OCI-LY1 (cell line): Measurements from ENCODE around the gene ACOT8.
A peak's percentile ranks its signal among the peaks of the same experiment; 100 is the strongest.
"Not testable (repeated sequence)": the region's sequence is repeated elsewhere in the genome, so short reads cannot be mapped to it uniquely, and the experiment has no call there.

ENCODE experiments used
- H2AFZ ChIP-seq: fragments of 200-600 bp; sonication (generic), shearing (Covaris generic); 2 replicates; pipeline ENCODE4 v1.6.0; 2014; ENCODE audit warnings: antibody characterized with exemption, mild to moderate bottlenecking, low read length
- H3F3A ChIP-seq: fragments of 200-600 bp; sonication (generic), shearing (Covaris generic); 2 replicates; pipeline ENCODE4 v1.6.0; 2014; ENCODE audit warnings: mild to moderate bottlenecking, antibody characterized with exemption, low read length, moderate library complexity; ENCODE audit not compliant: insufficient read depth
- H3K27ac ChIP-seq: fragments of 200-600 bp; sonication (generic); 2 replicates; pipeline ENCODE4 v1.5.1; 2014; ENCODE audit warnings: low read length, mixed run types, mild to moderate bottlenecking, low read depth; ENCODE audit not compliant: poor library complexity, severe bottlenecking
- H3K27me3 ChIP-seq: fragments of 200-600 bp; sonication (generic); 2 replicates; pipeline ENCODE4 v1.6.0; 2014; ENCODE audit warnings: antibody characterized with exemption, mild to moderate bottlenecking, low read length, moderate library complexity; ENCODE audit not compliant: insufficient read depth
- H3K36me3 ChIP-seq: fragments of 200-600 bp; sonication (generic); 2 replicates; pipeline ENCODE4 v1.6.1; 2014; ENCODE audit warnings: mild to moderate bottlenecking, antibody characterized with exemption, low read length, moderate library complexity, mixed read lengths; ENCODE audit not compliant: insufficient read depth
- H3K4me1 ChIP-seq: fragments of 200-600 bp; sonication (generic); 2 replicates; pipeline ENCODE4 v1.5.1; 2014; ENCODE audit warnings: mild to moderate bottlenecking, low read length, moderate library complexity; ENCODE audit not compliant: insufficient read depth, severe bottlenecking
- H3K4me2 ChIP-seq: fragments of 200-600 bp; sonication (generic), shearing (Covaris generic); 2 replicates; pipeline ENCODE4 v1.6.1; 2014; ENCODE audit warnings: low read length
- H3K4me3 ChIP-seq: fragments of 200-600 bp; sonication (generic); 2 replicates; pipeline ENCODE4 v1.5.1; 2014; ENCODE audit warnings: low read length, low read depth, mild to moderate bottlenecking, mixed read lengths; ENCODE audit not compliant: poor library complexity, severe bottlenecking
- H3K79me2 ChIP-seq: fragments of 200-600 bp; shearing (Covaris generic); 2 replicates; pipeline ENCODE4 v1.6.1; 2016; ENCODE audit warnings: mixed run types, low read length, mixed read lengths; ENCODE audit not compliant: insufficient read depth
- H3K9ac ChIP-seq: fragments of 200-600 bp; sonication (generic), shearing (Covaris generic); 2 replicates; pipeline ENCODE4 v1.6.1; 2014; ENCODE audit warnings: mild to moderate bottlenecking, low read length, mixed read lengths
- H3K9me2 ChIP-seq: fragments of 200-600 bp; sonication (generic), shearing (Covaris generic); 2 replicates; pipeline ENCODE4 v1.6.1; 2014; ENCODE audit warnings: low read depth, mild to moderate bottlenecking, low read length, mixed read lengths
- H3K9me3 ChIP-seq: fragments of 200-600 bp; shearing (Covaris generic); 2 replicates; pipeline ENCODE4 v1.6.1; 2014; ENCODE audit warnings: low read length, mixed read lengths
- H4K20me1 ChIP-seq: fragments of 200-600 bp; sonication (generic), shearing (Covaris generic); 2 replicates; pipeline ENCODE4 v1.6.0; 2016; ENCODE audit warnings: mild to moderate bottlenecking, low read length; ENCODE audit not compliant: insufficient read depth
- CTCF ChIP-seq: fragments of 200-600 bp; sonication (generic), shearing (Covaris generic); IDR thresholded peaks from 2 replicates; pipeline ENCODE4 v1.5.1; 2017; ENCODE audit warnings: mild to moderate bottlenecking, antibody characterized with exemption, low read length, moderate library complexity, mixed read lengths
- EZH2 ChIP-seq: fragments of 200-600 bp; sonication (generic), shearing (Covaris generic); IDR thresholded peaks from 2 replicates; pipeline ENCODE4 v1.8.0; 2017; ENCODE audit warnings: borderline replicate concordance, mixed run types, mild to moderate bottlenecking, antibody characterized with exemption, low read length, moderate library complexity, mixed read lengths

ACOT8 gene

GRCh38 chr20:45833030-45833882 is 23.9 kb downstream of the ACOT8 start, which contains the start of gene SNX21:
TSS of gene SNX21 (plus strand) at chr20:45833799. CDS start at chr20:45833920, 121 bp downstream.
- H3K4me3 ChIP-seq: peak within 1 kb of the TSS; percentile 63
- H3K9ac ChIP-seq: peak within 1 kb of the TSS; percentile 47; the same call in 1 of the 2 replicates
- H3K79me2 ChIP-seq: no peaks in the 10 kb centered on the region
- peaks cover 13% of the 10 kb centered on the region for H3K4me1 ChIP-seq
- H3K27me3 ChIP-seq: peaks cover 9% of the 10 kb centered on the region; the same call in 1 of the 2 replicates
- H4K20me1 ChIP-seq: no peaks in the 10 kb centered on the region
- H3K9me2 ChIP-seq: no peaks in the 10 kb centered on the region
- no peak within 1 kb of the TSS for H2AFZ ChIP-seq
- H3K36me3 ChIP-seq: no peaks in the 10 kb centered on the region
- no peaks in the 10 kb centered on the region for H3F3A ChIP-seq
- H3K27ac ChIP-seq: no peak within 1 kb of the TSS
- TF ChIP-seq CTCF (no peak), EZH2 (no peak)
- no peaks in the 10 kb centered on the region for H3K9me3 ChIP-seq
- H3K4me2 ChIP-seq: peak within 1 kb of the TSS; percentile 79

GRCh38 chr20:45832619-45833018 is 24.6 kb downstream of the ACOT8 start:
- H3K4me3 ChIP-seq: no peak overlapping the region
- no peaks in the 10 kb centered on the region for H3K9me3 ChIP-seq
- no peak overlapping the region for H3K27ac ChIP-seq
- no peaks in the 10 kb centered on the region for H3K79me2 ChIP-seq
- TF ChIP-seq CTCF (no peak), EZH2 (no peak)
- no peaks in the 10 kb centered on the region for H3K36me3 ChIP-seq
- H3F3A ChIP-seq: no peaks in the 10 kb centered on the region
- H3K9me2 ChIP-seq: no peaks in the 10 kb centered on the region
- H4K20me1 ChIP-seq: no peaks in the 10 kb centered on the region
- H3K4me1 ChIP-seq: peaks cover 13% of the 10 kb centered on the region
- peaks cover 9% of the 10 kb centered on the region; the same call in 1 of the 2 replicates for H3K27me3 ChIP-seq
- no peak overlapping the region for H3K9ac ChIP-seq
- no peak overlapping the region for H2AFZ ChIP-seq
- H3K4me2 ChIP-seq: no peak overlapping the region

- H3K4me3 ChIP-seq, H3K27ac ChIP-seq, H3K9me3 ChIP-seq, H3F3A ChIP-seq, H3K36me3 ChIP-seq, H2AFZ ChIP-seq, H4K20me1 ChIP-seq, H3K4me2 ChIP-seq, H3K27me3 ChIP-seq, H3K9me2 ChIP-seq, H3K79me2 ChIP-seq, H3K9ac ChIP-seq: not testable (repeated sequence)
- H3K4me1 ChIP-seq: peaks cover 13% of the 10 kb centered on the region
Measured at GRCh38 chr20:45829673-45830106, 27.5 kb downstream of the ACOT8 start.
